GM12875 (cell line): ENCODE data around the gene RUNX2.

Experiments
- H3K4me3 ChIP-seq: one replicate; pipeline ENCODE4 v1.5.1; 2011; ENCODE audit warnings: low read depth, low read length, control low read depth
- CTCF ChIP-seq: IDR thresholded peaks from 2 replicates; pipeline ENCODE4 v1.5.1; 2011; ENCODE audit warnings: low read depth, mild to moderate bottlenecking, control low read depth, inconsistent platforms, low read length, moderate library complexity, borderline replicate concordance; ENCODE audit not compliant: insufficient read depth

The RUNX2 gene

GRCh38 chr6:45643126-45643525, 315.0 kb downstream of the RUNX2 start:
- no peak for TF ChIP-seq CTCF
- H3K4me3 ChIP-seq = no peak overlapping the region

- no peak for TF ChIP-seq CTCF
These were observed 316.6 kb downstream of the RUNX2 start for GRCh38 chr6:45644720-45645119.

GRCh38 chr6:45645302-45645701, 317.2 kb downstream of the RUNX2 start:
- H3K4me3 ChIP-seq = no peak overlapping the region
- no peak for TF ChIP-seq CTCF

More at GRCh38 chr6:45644720-45645119, 316.6 kb downstream of the RUNX2 start:
- no peak overlapping the region for H3K4me3 ChIP-seq

DNA sequence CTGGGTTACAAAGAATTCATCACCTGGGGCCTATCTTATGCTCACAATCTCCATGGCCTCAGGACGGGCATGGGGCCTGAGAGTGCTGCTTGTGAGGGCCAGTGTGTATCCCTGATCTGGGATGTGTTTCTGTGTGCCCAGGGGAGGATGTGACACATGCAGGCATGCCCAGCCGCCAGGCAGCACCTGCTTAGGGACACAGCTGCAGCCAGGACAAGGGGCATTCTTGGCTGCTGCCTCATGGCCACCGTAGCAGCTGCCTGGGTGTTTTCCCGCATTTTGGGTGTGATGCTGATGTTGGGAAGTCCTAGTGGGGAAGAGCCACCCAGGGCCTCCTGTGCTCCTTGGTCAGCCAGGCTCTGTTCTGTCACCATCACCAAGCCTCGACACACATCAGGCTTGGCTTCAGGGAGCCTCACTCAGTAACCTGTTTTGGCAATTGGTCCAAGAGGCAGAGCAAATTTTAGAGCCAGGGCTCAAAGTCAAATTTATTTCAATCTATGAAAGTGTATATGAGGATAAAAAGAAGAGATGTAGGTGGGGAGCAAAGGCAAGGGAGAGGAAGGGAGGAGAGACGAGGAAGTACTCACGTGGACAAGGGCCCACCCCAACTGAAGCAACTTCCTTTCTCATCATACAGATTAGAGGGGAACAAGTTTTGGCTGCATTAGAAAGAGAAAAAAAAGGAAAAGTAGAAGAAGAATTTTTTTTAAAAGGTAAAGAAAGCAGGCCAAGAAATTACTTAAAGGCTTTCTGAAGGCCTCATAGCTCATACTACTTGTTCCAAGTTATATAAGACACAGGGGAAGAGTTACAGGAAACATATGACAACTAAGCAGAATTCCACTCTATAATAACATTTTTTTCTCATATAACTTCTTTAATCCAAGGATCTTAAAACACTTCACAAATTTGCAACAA, 319.5 kb downstream of the RUNX2 start:
- TF ChIP-seq CTCF = no peak
- no peak overlapping the region for H3K4me3 ChIP-seq

DNA sequence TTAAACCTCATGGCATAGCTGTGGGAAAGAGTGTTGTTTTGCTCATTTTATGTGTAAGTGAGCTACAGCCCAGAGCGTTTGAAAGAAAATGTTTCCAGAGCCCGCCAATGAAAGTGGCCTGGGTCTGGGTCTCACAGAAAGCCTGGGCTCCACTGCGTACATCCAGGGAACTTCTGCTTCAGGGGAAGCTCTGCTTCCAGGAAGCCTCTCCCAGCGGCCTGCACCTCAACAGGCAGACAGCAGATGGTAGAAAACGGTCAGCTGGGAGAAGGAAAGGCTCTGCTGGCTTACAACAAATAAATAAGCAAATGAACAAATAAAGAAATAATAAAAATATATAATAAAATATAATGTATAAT, 320.1 kb downstream of the RUNX2 start:
- H3K4me3 ChIP-seq = no peak overlapping the region
- no peak for TF ChIP-seq CTCF

- TF ChIP-seq CTCF = no peak
- H3K4me3 ChIP-seq = no peak overlapping the region
These were observed 322.5 kb downstream of the RUNX2 start for GRCh38 chr6:45650524-45651135.

- TF ChIP-seq CTCF = no peak
- no peak overlapping the region for H3K4me3 ChIP-seq
These were observed 323.2 kb downstream of the RUNX2 start for GRCh38 chr6:45651301-45651700.
